Measurements from ENCODE around the gene TCF12.
"Not testable (repeated sequence)": the region's sequence is repeated elsewhere in the genome, so short reads cannot be mapped to it uniquely, and the experiment has no call there.

Gene TCF12

GRCh38 chr15:56943403-56943802, 25.0 kb downstream of the TCF12 start:
- H3K4me3 ChIP-seq (ENCODE audit: low read length) = no peak overlapping the region
- TF ChIP-seq CTCF (conservative IDR thresholded peaks at IDR 0.05; ENCODE audit: low read length) = no peak
- DNase-seq (ENCODE audit: low read depth) = peak; percentile 69

DNA sequence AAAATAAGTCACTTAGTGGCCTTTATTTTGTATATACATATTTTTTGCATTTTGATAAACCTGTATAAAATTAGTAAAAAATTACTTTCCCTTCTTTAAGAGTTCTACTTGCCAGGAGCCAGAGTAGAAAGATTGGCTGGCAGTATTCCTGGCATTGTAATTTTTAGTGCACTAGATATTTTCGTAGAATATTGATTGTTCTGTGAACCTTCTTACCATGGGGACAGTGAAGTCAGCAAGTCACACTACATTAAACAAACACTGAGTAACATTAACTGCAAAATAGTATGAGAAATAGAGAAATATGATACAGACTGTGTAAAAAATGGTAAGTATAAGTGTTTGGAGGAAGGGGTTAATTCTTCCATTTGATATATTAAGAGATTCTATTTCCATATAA, 26.0 kb downstream of the TCF12 start:
- DNase-seq (ENCODE audit: low read depth) = no peak
- no peak for TF ChIP-seq CTCF (conservative IDR thresholded peaks at IDR 0.05; ENCODE audit: low read length)
- no peak overlapping the region for H3K4me3 ChIP-seq (ENCODE audit: low read length)

DNA sequence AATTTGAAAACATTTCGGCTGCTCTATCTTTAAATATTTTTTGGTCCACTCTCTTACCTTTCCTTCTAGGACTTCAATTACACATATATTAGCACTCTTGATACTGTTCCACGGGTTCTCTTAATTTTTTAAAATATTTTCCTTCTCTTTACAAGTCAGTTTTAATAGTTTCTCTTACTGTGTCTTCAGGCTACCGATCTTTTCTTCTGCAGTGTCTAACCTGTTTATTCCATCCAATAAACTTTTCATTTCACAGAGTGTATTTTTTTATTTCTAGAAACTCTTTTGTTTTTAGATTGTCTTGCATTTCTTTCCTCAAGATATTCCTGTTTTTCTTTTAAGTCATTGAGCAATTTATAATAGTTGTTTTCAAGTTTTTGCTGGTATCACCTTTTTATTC, 27.7 kb downstream of the TCF12 start:
- TF ChIP-seq CTCF (conservative IDR thresholded peaks at IDR 0.05; ENCODE audit: low read length) = no peak
- no peak overlapping the region for H3K4me3 ChIP-seq (ENCODE audit: low read length)
- no peak for DNase-seq (ENCODE audit: low read depth)

GRCh38 chr15:56948000-56948763, 29.7 kb downstream of the TCF12 start:
- H3K4me3 ChIP-seq (ENCODE audit: low read length) = no peak overlapping the region
- no peak for DNase-seq (ENCODE audit: low read depth)
- no peak for TF ChIP-seq CTCF (conservative IDR thresholded peaks at IDR 0.05; ENCODE audit: low read length)

- H3K4me3 ChIP-seq (ENCODE audit: low read length) = no peak overlapping the region
- DNase-seq (ENCODE audit: low read depth) = no peak
- no peak for TF ChIP-seq CTCF (conservative IDR thresholded peaks at IDR 0.05; ENCODE audit: low read length)
These were observed 30.3 kb downstream of the TCF12 start for GRCh38 chr15:56948764-56949101.

DNA sequence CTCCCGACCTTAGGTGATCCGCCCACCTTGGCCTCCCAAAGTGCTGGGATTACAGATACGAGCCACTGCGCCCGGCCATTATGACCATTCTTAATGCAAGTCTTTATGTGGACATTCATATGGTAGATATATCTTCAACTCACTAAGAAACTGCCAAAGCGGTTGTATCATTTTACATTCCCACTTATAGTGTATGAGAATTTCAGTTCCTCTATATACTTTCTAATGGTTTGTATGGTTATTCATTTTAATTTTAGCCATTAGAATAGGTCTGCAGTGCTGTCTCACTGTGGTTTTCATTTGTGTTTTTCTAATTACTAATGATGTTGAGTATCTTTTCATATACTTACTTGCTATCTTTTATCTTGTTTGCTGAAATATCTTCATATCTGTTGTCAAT, 32.5 kb downstream of the TCF12 start:
- DNase-seq (ENCODE audit: low read depth) = no peak
- no peak for TF ChIP-seq CTCF (conservative IDR thresholded peaks at IDR 0.05; ENCODE audit: low read length)
- H3K4me3 ChIP-seq (ENCODE audit: low read length) = no peak overlapping the region

DNA sequence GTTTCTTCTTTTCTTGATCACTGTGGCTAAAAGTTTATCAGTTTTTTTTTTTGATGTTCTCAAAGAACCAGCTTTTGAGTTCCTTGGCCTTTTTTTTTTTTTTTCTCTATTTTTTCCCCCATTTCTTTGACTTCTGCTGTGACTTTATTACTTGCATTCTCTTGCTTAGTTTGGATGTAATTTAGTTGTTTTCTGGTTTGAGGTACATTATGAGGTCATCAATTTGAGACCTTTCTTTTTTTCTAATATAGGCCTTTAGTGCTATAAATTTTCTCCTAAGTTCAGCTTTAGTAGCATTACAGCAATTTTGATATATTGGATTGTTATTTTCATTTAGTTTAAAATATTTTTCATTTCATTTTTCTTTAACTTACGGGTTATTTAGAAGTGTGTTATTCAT, 35.3 kb downstream of the TCF12 start:
- no peak for TF ChIP-seq CTCF (conservative IDR thresholded peaks at IDR 0.05; ENCODE audit: low read length)

GRCh38 chr15:56955011-56955410, 36.6 kb downstream of the TCF12 start:
- DNase-seq (ENCODE audit: low read depth); H3K4me3 ChIP-seq (ENCODE audit: low read length): not testable (repeated sequence)

More for the DNA sequence above, 35.3 kb downstream of the TCF12 start:
- no peak overlapping the region for H3K4me3 ChIP-seq (ENCODE audit: low read length)
- no peak for DNase-seq (ENCODE audit: low read depth)
